Left lung (tissue), 10 donors: ENCODE measurements around the gene CTSO. TPM values are rescaled to one million over a fixed set of nuclear protein-coding genes. Genes with fewer than 3 reads are reported as not detected.

Source experiments
- ATAC-seq: fragments of 200-7000 bp; cut with Tn5 transposase; one replicate; pipeline ENCODE4 v1.9.1; 2020; ENCODE audit warnings: moderate library complexity
- DNase-seq, 4 donors: peaks; one replicate each; pipeline ENCODE4 v3.0.0-alpha.2; 2013 to 2020
- H3K27ac ChIP-seq, 2 donors: fragments of 200-600 bp; sonication (generic) in 1 of 2; one replicate each; pipeline versions ENCODE4 v1.5.0 to v1.8.0; 2020 to 2021
- H3K27me3 ChIP-seq, 2 donors: fragments of 200-600 bp; sonication (generic) in 1 of 2; one replicate each; pipeline versions ENCODE4 v1.5.0 to v1.8.0; 2020 to 2021
- H3K36me3 ChIP-seq, 2 donors: fragments of 200-600 bp; sonication (generic) in 1 of 2; one replicate each; pipeline versions ENCODE4 v1.5.0 to v1.8.0; 2020 to 2021
- H3K4me1 ChIP-seq, 2 donors: fragments of 200-600 bp; one replicate each; pipeline ENCODE4 v1.8.0; 2021
- H3K4me3 ChIP-seq, 2 donors: fragments of 200-600 bp; sonication (generic) in 1 of 2; one replicate each; pipeline versions ENCODE4 v1.5.0 to v1.8.0; 2020 to 2021; ENCODE audit warnings: mild to moderate bottlenecking in 1 of 2
- H3K9me3 ChIP-seq, 2 donors: fragments of 200-600 bp; sonication (generic) in 1 of 2; one replicate each; pipeline versions ENCODE4 v1.5.0 to v1.8.0; 2020 to 2021
- intact Hi-C, 2 donors: fragments of 100-400 bp; cut with DNase I; formaldehyde crosslinking; loops; one replicate each; pipeline versions ENCODE4 v1.11.2 to v1.14.2; 2022
- polyA plus RNA-seq, 6 donors: library from polyadenylated mRNA; unstranded; fragments of 120-200 nt; gene quantifications; one replicate each; pipeline ENCODE4 v1.2.1, GENCODE V29; 2013; ENCODE audit not compliant: insufficient read length in 6 of 6
- total RNA-seq, 2 donors: library from RNA; stranded (reverse); fragmentation: NEBNext Ultra II Directional; extraction: Animal tissue kit (Norgen Biotek cat#: 25700); gene quantifications; one replicate each; pipeline ENCODE4 v1.2.1, GENCODE V29; 2021
- TF ChIP-seq, protein P1 (sequence below), 2 donors: fragments of 200-600 bp; sonication (generic) in 1 of 2; IDR thresholded peaks; one replicate each; pipeline versions ENCODE4 v1.5.0 to v1.8.0; 2021; ENCODE audit warnings: antibody characterized with exemption in 2 of 2
- donor health status: DM: no; HTN: yes; CAD: no.
- donor health status: DM: no; HTN: no; CAD: no.

Gene CTSO
- total and polyA plus RNA-seq, 8 donors = 20.9 to 63.8 (median 57.3) TPM

DNA sequence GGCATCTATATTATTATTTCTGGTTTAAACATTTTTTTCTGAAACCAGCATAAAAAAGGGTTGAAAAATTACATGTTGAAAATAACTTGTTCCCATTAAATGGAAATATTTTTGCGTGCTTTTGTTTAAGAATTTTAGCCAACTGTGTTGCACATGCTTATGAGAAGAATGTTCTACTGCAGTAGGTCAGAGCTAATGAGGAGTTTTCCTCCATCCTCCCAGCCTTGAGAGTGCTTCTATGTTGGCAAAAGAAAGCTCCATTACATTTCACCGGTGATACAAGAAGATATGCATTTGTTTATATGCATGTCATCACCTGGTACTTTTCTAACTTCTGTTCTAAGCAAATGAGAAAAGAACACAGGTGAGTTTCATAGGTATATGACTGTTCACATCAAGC is 63.7 kb downstream of the CTSO start:
- ATAC-seq = no peak
- Histone ChIP-seq H3K36me3 (no peaks in the 10 kb centered on the region), H3K27me3 (no peaks in the 10 kb centered on the region), H3K4me3 (no peak overlapping the region), H3K27ac (no peak overlapping the region), H3K9me3 (no peaks in the 10 kb centered on the region), H3K4me1 (no peaks in the 10 kb centered on the region)
- intact Hi-C loops = no loop called here
- DNase-seq = no peak
- TF ChIP-seq, protein P1, sequence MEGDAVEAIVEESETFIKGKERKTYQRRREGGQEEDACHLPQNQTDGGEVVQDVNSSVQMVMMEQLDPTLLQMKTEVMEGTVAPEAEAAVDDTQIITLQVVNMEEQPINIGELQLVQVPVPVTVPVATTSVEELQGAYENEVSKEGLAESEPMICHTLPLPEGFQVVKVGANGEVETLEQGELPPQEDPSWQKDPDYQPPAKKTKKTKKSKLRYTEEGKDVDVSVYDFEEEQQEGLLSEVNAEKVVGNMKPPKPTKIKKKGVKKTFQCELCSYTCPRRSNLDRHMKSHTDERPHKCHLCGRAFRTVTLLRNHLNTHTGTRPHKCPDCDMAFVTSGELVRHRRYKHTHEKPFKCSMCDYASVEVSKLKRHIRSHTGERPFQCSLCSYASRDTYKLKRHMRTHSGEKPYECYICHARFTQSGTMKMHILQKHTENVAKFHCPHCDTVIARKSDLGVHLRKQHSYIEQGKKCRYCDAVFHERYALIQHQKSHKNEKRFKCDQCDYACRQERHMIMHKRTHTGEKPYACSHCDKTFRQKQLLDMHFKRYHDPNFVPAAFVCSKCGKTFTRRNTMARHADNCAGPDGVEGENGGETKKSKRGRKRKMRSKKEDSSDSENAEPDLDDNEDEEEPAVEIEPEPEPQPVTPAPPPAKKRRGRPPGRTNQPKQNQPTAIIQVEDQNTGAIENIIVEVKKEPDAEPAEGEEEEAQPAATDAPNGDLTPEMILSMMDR (IDR thresholded peaks at IDR 0.05) = no peak

DNA sequence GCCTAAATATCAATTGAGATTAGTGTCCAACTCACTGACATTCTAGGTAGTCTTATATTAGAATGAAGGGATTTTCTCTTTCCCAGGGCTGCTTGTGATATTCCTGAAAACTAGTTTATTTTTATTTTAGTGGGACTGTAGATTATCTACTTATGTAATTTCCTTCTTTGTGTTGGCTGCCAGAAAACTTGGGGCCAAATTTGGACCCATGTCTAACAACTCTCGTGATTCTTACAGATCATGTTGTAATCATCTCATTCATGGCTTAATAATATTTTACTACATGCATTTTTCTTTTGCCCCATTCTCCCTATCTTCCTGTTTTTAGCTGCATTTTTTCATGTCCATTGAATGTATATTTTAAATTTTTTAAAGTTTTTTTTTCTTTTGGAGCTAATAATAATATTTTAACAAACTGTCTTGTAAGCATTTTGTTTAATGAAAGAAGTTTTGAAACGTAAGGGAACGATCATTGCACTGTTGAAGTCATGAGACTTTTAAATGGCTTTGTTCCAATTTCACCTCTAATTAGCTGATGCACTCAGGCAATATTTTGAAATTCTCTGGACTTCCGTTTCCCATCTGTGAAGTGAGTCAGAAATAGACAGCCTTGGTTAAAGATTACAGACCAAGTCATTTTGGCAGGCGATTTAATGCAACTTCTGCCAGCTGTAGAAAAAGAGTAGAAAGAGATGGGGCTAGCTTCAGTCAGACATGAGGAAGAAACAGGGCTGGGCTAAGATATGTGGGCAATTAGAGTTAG is 64.5 kb downstream of the CTSO start:
- H3K4me3 ChIP-seq = no peak overlapping the region
- intact Hi-C loops = no loop called here
- TF ChIP-seq, protein P1 (IDR thresholded peaks at IDR 0.05) = no peak
- H3K27me3 ChIP-seq = no peaks in the 10 kb centered on the region
- ATAC-seq = peak; percentile 71
- no peaks in the 10 kb centered on the region for H3K36me3 ChIP-seq
- H3K27ac ChIP-seq = no peak overlapping the region
- H3K4me1 ChIP-seq = no peaks in the 10 kb centered on the region
- peak in 2 of 4 donors; percentile 58 to 72 for DNase-seq
- no peaks in the 10 kb centered on the region for H3K9me3 ChIP-seq

DNA sequence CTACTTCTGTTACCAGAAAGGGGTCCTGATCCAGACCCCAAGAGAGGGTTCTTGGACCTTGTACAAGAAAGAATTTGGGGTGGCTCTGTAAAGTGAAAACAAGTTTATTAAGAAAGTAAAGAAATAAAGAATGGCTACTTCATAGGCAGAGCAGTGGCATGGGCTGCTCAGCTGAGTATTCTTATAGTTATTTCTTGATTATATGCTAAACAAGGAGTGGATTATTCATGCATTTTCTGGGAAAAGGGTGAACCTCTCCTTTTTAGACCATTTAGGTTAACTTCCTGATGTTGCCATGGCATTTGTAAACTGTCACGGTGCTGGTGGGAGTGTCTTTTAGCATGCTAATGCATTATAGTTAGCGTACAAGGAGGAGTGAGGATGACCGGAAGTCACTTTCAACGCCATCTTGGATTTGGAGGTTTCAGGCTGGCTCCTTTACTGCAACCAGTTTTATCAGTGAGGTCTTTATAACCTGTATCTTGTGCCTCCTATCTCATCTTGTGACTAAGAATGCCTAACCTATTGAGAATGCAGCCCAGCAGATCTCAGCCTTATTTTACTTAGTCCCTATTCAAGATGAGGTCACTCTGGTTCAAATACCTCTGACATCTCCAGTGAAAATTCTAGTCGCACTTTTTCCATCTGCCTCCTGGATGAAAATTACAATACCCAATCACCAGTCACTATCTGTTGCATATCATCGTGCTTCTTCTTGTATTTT is 65.7 kb downstream of the CTSO start:
- no peak for ATAC-seq
- DNase-seq = no peak
- intact Hi-C loops = no loop called here
- no peaks in the 10 kb centered on the region for H3K36me3 ChIP-seq
- H3K27ac ChIP-seq = no peak overlapping the region
- TF ChIP-seq, protein P1 (IDR thresholded peaks at IDR 0.05) = no peak
- H3K4me3 ChIP-seq = no peak overlapping the region
- H3K9me3 ChIP-seq = no peaks in the 10 kb centered on the region
- H3K27me3 ChIP-seq = no peaks in the 10 kb centered on the region
- no peaks in the 10 kb centered on the region for H3K4me1 ChIP-seq

DNA sequence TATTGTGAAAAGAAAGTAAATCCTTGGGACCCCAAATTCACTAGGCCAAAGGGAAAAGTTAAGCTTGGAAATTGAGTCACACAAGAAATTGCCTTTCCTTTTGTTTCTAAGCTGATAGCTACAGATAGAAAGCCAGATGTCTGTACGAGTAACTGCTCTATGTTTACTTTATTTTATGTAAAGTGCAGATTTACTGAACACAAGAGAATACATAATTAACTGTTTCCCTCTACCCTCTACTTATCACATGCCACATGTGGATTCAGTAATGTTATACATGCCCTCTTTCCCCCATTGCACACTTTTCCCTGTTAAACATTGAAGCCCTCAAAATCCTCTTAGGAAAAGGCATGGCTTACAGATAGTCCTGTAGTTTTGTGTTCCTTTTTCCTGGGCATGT is 66.6 kb downstream of the CTSO start:
- intact Hi-C loops = no loop called here
- Histone ChIP-seq H3K27ac (no peak overlapping the region), H3K4me3 (no peak overlapping the region), H3K4me1 (no peaks in the 10 kb centered on the region), H3K36me3 (no peaks in the 10 kb centered on the region), H3K9me3 (no peaks in the 10 kb centered on the region), H3K27me3 (no peaks in the 10 kb centered on the region)
- TF ChIP-seq, protein P1 (IDR thresholded peaks at IDR 0.05) = no peak
- ATAC-seq (no peak), DNase-seq (no peak)

DNA sequence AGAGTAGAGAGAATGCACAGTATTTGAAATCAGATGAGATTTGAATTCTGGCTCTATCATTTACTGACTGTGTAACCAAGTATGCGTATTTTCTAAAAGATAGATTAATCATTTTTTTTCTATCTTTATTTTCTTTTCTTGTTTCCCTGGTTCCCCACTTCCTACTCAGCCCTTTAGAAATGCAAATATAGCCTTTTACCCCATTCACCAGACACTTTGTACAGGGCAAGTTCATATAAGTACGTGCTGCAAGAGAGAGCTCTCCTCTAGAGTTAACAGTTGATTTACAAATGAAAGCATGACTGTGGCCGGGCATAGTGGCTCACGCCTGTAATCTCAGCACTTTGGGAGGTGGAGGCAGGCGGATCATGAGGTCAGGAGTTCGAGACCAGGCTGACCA is 68.0 kb downstream of the CTSO start:
- Histone ChIP-seq H3K36me3 (no peaks in the 10 kb centered on the region), H3K4me3 (no peak overlapping the region), H3K27me3 (no peaks in the 10 kb centered on the region), H3K9me3 (no peaks in the 10 kb centered on the region), H3K4me1 (no peaks in the 10 kb centered on the region), H3K27ac (no peak overlapping the region)
- ATAC-seq = peak; percentile 54
- TF ChIP-seq, protein P1 (IDR thresholded peaks at IDR 0.05) = no peak
- peak in 1 of 4 donors; percentile 22 for DNase-seq
- intact Hi-C loops = no loop called here
